Coronary artery (tissue), 2 donors: ENCODE measurements around the gene MYO3A.
"Not testable (repeated sequence)": the region's sequence is repeated elsewhere in the genome, so short reads cannot be mapped to it uniquely, and the experiment has no call there.

Source experiments
- DNase-seq: peaks from one replicate; pipeline ENCODE4 v3.0.0-alpha.2; 2017; ENCODE audit warnings: low spot score
- H3K27ac ChIP-seq, 2 donors: fragments of 200-600 bp; sonication (generic); one replicate each; pipeline ENCODE4 v1.5.1; 2016 to 2019
- H3K4me3 ChIP-seq: fragments of 200-600 bp; sonication (generic); 2 replicates; pipeline ENCODE4 v1.5.1; 2016; ENCODE audit warnings: mild to moderate bottlenecking, moderate library complexity
- CTCF ChIP-seq: fragments of 200-600 bp; sonication (generic); IDR thresholded peaks from one replicate; pipeline ENCODE4 v1.5.1; 2019; ENCODE audit warnings: antibody characterized with exemption

The MYO3A gene

DNA sequence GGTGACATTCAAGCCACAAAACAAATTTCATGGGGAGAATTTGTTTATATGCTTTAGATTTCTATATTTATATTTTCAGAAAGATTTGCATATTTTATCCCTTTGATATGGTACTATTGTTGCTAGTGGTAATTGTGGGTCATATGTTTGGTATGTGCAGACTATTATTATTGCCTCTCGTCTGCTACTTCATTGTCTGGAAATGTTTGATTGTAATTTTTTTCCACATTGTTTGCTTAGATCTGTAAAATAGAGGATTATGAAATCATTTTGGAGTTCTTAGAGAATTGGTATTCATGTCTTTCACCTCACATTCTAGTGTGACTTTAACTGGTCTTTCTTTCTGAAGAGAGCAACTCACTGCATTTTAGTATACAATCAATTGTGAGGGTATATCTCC, 44.7 kb downstream of the MYO3A start:
- TF ChIP-seq CTCF: no peak
- Histone ChIP-seq H3K4me3 (no peak overlapping the region), H3K27ac (no peak overlapping the region)
- DNase-seq: no peak

DNA sequence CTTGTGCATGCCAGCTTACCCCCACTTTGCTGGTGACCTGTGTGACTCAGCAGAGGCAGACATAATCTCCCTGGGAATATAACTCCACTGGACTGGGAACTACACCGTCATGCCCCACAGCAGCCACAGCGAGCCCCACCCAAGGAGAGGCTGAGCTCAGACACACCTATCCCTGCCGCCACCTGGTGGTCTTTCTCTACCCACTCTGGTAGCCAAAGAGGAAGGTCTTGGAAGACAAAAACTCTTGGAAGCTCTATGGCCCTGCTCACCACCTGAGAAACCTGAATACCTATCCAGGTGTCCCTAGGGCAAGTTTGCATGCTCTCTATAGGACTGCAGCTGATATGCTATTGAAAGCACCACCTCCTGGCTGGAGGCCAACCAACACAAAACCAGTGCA, 48.1 kb downstream of the MYO3A start:
- no peak for DNase-seq
- no peak overlapping the region for H3K27ac ChIP-seq
- H3K4me3 ChIP-seq: no peak overlapping the region
- TF ChIP-seq CTCF: no peak

DNA sequence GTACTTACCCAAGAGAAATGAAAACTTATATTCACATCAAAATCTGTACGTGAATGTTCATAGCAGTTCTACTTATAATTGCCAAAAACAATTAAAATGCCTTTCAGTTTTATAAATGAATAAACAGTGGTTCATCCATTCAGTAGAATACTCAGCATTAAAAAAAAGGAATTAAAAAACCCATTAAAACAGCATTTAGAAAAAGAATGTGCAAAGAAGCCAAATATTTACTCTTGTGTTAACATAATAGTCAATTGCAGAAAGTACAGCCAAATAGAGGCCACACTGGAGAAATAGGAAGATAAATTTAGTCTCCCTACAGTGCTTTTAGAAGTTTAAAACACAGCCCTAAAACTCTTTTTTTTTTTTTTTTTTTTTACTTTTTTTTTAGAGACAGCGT, 54.6 kb downstream of the MYO3A start:
- no peak for DNase-seq
- TF ChIP-seq CTCF: no peak

DNA sequence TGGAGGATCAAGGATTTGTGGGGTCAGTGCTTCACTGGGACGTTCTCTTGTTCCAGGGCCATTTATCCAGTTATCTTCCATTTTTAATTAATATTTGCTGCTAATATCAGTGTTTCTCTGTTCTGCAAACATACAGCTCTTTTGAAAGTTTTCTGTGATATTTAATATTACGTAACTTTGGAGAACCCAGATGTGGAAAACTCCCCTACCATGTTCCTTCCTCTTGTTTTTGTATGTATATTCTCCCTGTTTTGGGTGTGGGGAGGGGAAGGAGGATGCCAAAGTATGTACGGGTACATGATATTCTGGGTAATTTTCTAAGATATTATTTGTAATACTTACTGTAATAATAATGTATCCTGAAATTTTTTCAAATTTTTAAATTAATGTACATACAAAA, 55.9 kb downstream of the MYO3A start:
- no peak for DNase-seq
- Histone ChIP-seq H3K4me3 (no peak overlapping the region), H3K27ac (no peak overlapping the region)
- no peak for TF ChIP-seq CTCF

More for the DNA sequence above, 54.6 kb downstream of the MYO3A start:
- Histone ChIP-seq H3K27ac (no peak overlapping the region), H3K4me3 (no peak overlapping the region)

DNA sequence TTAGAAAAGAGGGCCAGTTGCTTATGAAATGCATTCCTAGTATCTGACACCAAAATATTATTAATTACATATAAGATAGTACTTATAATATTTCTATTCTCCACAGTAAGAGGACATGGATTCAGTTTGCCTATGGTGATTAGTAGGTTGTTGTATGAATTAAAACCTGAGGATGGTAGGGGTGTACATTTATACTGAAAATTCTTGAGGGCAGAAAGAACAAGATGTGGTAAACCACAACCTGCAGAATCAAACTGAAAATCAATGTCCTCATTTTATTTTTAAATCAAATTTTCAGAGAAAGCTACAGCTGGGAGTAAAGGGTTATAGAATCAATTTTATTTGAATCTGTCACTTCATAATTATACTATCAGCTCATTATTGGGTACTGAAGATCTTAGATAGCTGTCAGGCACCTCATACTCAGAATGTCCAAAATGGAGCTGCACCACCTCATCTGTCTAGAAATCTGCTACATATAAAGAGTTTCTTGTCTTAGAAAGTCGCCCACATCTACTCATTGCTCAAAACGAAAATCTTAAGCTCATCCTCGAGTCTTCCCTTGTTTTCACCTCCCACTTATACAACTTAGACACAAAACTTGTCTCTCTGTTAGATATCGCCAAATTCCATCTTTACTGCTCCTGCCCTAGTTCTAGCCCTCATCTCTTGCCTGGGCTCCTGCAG, 65.4 kb downstream of the MYO3A start:
- DNase-seq: no peak
- H3K27ac ChIP-seq: no peak overlapping the region

GRCh38 chr10:26000971-26001370, 66.9 kb downstream of the MYO3A start:
- no peak overlapping the region for H3K27ac ChIP-seq
- DNase-seq: no peak
- no peak overlapping the region for H3K4me3 ChIP-seq
- no peak for TF ChIP-seq CTCF

More for the DNA sequence above, 65.4 kb downstream of the MYO3A start:
- no peak overlapping the region for H3K4me3 ChIP-seq
- no peak for TF ChIP-seq CTCF

DNA sequence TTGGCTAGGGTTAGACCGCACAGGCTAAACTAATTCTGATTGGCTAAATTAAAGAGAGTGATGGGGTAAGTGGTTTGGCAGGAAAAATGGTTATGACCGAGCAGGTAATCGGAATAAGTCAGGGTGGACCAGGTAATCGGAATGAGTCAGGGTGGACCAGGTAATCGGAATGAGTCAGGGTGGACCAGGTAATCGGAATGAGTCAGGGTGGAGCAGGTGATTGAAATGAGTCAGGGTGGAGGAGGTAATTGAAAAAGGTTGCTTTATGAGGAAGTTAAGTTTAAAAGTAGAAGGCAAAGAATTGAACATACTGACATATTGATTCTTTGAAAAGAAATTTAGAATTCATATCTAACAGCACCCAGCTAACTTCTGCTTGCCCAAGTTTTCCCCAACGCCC, 68.4 kb downstream of the MYO3A start:
- not testable (repeated sequence) for H3K4me3 ChIP-seq

More for the DNA sequence above, 68.4 kb downstream of the MYO3A start:
- H3K27ac ChIP-seq, DNase-seq: not testable (repeated sequence)
